GM18858 (cell line): ENCODE data around the gene PUSL1.

Source experiments
- ATAC-seq: cut with Tn5 transposase; IDR thresholded peaks from one replicate; pipeline ENCODE4 v1.9.1; 2021; ENCODE audit not compliant: unreplicated experiment

PUSL1 gene

DNA sequence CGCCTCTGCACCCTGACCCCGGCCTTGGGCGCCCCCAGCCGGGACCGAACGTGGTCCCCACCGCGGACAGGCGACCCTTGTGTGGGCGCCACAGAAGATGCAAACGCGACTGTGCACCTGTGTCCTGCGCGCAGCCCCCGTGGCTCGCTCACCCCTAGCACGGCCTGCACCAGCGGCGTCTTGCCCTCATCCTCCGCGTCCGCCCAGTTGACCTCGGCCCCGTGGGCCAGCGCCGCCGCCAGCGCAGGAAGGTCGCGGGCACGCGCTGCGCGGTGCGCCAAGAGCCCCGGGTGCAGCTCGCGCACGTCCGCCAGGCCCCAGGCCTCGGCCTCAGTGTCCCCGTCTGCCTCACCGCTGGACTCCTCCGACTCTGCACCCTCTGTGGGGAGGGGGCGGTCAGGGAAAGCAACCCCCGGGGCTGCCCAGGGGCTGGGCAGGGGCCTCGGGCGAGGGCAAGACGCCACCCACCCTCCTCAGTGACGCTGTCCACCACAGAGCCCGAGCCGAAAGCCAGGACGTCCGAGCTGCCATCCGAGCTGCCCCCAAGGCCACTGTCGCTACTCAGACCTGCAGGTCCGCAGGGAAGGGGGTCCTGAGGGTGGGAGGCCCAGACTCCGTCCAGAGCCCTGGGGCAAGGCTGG is 14.0 kb upstream of the PUSL1 start:
- no peak for ATAC-seq

DNA sequence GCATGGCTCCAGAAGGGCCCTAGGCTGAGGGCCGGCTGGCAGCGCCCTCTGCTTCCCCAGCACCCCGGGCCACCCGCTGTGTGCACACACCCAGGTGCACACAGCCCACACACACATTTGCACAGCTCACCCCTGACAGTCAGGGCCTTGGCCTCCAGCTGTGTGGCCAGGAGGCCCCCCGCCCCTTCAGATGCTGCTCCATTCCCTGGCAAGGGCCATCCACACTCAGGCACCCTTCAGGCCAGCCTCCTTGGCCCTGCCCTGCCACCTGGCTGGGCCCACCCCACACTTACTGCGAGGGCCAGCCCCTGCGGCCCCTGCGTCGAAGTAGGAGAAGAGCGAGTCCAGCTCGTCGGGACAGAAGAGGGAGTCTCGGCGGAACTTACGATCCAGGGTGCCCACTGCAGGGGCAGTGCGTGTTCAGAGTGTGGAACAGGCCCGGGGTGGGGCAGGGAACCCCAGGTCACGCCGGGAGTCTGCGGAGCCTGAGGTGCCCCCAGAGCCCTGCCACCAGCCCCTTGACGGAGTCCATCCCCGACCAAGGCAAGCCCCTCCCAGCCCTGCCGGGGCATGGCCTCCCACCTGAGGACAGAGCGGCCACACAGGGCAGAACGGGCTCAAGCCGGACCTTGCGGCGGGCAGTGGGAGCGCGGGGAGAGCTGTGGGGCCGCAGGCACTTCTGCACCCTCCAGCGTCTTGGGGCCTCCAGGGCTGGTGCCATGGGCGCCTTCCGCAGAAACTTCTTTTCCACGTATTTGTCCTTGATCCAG is 13.1 kb upstream of the PUSL1 start:
- ATAC-seq, result no peak

DNA sequence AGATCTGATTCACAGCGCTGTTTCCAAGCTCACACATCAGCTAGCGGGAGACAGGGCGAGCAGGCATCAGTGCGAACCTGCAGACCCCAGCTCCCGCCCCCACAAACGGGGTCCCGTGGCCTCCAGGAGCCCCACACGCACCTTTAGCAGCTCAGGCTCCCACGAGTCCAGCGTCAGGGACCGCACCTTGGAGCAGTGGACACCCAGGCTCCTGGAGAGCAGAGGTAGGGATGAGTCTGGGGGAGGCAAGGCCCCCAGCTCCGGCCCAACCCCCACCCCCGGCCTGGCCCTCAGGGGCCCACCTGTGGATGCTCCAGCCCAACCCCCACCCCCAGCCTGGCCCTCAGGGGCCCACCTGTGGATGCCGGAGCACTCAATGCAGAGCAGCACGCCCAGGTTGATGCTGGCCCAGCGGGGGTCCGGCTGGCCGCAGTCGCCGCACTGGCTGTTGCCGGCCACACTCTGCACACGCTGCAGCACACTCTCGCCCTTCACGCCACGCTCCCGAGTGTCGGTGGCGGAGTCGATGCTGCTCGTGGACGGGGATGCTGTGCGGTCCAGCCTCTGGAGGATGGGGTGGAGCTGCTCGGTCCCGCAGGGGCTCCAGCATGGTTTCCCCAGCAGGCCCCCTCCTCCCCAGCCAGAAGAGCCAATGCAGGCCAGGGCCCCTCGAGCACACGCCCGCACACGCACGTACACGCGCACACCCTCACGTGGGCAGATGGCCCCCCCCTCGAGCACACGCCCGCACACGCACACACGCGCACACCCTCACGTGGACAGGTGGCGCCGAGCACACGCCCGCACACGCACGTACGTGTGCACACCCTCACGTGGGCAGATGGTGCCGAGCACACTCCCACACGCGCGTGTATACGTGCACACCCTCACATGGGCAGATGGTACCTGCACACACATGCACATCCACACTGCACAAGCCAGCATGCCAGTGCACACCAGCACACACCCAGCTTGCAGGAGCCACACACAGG is 12.0 kb upstream of the PUSL1 start:
- no peak for ATAC-seq

DNA sequence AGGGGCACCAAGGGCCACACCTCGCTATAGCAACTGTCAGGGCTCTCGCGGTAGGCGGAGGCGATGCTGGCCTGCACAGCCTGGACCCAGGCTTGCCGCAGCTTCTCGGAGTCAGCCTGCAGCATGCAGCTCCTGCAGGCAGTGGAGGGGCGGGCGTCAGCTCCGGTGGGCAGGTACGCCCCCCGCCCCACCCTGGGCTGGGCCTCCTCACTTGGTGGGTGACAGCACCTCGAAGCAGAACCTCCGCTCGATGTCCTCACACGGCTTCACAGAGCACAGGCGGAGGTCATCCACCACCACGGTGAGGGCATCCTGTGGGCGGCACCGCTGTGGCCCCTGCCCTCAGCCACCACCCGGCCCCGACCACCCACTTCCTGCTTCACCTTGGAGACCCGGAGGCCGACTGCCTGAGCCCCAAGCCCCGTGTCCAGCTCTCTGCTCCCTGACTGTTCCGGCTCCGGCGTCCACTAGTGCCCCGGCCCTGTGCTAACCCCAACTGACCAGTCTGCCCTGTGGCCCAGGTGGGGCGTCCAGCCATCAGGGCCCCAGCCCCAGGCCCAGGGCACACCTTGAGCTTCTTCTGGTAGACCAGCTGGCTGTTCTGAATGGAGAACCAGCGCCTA is 10.5 kb upstream of the PUSL1 start:
- ATAC-seq, result no peak

DNA sequence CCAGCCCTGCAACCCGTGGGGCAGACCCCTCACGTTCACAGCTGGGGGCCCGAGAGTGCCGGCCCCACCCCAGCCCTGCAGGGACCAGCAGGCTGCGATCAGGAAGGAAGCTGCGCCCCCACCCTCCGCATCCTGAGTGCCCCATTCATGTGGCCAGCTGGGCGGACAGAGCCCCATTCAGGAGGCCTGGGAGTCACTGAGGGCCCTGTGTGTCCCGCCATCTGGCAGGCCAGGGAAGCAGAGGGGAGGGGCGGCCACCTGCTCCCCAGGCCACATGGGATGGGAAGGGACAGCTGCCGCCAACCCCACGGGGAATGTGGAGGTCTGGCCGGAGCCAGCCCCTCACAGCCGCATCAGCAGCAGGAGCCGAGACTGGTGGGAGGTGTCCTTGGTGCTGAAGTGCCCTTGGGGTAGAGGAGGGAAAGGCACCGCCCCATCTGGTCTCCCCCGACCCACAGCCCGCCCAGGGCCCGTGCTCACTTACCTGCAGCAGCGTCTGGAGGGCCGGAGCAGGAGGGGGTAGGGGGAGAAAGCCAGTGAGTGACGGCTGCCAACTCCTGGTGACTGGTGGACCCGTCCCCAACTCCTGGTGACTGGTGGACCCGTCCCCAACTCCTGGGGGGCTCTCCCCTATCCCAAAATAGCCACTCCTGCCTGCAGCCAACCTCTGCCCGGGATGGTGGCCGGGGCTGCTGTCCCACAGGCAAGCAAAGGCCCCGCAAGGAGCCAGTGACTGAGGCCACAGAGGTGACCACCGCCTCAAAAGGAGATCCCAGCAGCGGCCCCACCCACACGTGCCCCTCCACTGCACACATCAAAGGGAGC is 9.3 kb upstream of the PUSL1 start:
- ATAC-seq, result no peak

DNA sequence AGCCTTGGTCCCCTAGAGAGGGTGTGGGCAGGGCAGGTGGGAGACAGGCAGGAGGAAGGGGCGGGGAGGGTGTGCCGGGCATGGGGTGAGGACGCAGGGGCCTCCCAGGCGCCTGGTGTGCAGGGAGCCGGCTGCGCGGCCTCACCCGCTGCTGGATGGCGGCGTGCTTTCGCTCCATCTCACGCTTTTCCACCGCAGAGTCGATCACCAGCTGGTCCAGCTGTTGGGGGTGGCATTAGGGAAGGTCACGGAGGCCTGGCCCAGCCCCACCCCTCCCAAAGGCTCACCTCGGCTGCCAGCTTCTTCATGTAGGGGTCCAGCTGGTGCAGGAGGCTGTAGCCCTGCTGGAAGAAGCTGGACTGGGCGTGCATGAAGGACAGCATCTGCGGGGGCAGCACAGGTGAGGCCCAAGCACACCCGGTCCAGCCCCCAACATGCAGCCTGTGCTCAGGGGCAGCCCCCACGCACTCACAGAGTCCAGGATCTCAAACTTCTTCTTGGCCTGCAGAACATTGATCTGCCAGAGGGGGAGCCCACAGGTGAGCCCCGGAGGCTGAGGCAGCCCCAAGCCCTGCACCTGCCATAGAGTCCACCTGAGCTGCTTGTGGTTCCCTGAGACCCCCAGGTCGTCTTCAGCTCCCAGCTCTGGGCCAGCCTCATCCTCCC is 8.6 kb upstream of the PUSL1 start:
- ATAC-seq, result no peak

DNA sequence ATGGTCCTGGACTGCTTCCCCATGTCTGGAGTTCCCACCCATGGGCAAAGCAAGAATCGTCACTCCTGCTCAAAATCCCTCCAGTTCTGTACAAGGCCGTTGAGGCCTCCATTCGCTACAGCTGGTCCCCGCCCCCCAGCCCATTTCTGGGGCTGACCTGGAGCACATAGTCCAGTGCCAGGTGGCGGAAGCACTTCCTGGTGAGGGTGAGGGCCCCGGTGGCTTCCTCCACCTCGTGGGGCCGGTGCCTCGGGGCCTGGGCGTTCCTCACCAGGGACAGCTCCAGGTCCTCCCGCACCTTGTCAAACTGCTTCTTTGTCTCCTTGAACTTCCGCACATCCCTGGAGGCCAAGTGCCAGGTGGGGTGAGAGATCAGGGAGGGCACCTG is 8.1 kb upstream of the PUSL1 start:
- no peak for ATAC-seq

DNA sequence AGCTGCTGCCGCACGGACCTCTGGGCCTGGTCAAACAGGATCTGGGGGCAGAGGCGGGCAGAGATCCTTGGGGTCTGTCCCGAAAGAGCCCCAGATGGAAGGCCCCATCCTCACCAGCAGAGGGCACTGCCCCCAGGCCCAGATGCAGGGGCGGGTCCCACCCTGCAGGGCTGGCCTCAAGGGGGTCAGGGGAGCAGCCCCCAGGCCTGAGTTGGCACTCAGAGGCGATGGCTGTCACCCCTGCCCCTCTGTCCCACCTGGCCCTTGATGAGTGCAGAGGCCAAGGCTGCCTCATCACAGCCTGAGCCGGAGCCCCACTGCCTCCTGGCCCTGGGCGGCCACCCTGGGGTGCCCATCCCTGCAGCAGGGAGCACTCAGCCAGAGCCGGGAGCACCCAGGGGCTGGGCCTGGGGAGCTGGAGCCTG is 6.4 kb upstream of the PUSL1 start:
- ATAC-seq, result no peak

DNA sequence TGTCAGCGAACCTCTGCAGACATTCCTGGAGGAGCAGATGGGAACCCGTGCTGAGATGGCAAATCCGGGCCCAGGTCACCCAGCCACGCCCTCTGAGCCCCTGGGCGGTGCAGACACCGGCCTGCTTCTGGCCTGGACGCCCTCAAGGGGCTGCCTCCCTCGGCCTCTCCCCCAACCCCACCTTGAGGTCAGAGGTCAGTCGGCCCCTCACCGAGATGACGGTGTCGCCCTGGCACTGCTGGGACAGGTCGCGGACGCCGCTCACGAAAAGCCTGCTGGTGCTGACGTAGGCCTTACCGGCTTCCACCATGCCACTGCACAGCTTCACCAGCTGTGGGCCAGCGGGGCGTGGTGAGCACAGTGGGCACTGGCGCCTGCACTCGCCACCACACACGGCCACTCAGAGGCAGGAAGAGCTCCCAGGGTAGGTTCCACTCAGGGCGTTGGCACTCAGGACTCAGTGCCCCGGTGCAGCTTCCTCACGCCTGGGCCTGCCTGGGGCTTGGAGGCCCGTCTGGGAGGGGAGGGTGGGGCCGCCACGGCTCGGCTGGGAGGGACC is 5.4 kb upstream of the PUSL1 start:
- ATAC-seq, result no peak

DNA sequence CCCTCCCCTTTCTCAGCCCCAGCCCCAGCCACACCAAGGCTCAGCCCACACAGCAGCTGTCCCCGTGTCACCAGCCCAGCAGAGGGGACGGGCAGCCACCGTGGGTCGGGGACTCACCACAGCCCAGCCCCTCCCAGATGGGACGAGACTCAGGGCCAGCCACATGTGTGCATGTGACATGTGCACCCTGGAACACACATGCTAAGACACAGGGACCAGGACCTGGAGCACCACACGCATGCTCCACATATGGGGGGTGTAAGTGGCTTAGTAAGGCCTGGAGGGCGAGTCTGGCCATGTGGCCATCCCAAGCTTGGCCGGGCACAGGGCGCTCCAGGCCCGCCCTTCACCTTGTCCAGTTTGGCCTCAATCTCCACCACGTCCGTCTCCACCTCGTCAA is 4.7 kb upstream of the PUSL1 start:
- ATAC-seq, result no peak

DNA sequence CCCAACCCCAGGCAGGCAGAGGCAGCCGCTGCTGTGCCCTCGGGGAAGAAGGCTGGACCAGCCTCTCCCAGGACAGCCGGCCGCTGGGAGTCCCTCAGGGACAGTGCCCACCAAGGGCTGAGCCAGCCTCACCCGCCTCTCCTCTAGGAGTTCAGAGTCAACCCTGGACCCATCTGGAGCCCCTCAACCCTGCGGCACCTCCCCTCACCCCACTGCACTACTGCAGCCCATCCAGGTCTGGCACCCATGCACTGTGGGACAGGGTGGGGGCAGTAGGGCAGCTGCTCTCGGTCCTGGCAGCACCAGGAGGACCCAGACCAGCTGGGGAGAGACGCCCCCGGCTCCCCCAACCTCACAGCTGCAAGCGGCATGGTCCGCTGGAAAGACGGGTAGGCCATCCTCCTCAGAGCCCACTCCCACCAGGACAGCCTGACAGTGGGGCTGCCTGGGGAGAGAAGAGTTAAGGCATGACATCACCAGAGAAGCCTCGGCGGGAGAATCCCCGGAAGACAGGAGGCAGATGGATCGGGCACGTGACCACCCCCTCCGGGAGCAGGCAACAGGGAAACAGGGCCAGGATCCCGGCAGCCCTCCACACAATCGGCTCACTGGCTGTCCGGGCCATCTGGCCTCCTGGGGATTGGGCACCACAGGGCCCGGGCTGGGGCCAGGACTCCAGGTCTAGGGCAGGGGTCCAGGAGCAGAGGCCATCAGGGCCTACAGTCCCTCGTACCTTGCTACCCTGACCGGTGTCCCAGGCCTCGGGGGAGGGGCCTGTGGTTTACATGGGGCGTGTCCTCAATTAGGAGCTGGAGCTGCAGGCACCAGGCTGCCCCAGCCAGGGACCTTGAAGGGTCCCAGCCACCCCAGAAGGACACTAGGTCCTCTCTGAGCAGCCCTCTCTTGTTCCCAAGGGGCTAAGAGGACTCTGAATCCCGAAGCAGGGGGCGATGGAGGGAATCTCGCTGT is 3.8 kb upstream of the PUSL1 start:
- ATAC-seq, result no peak

DNA sequence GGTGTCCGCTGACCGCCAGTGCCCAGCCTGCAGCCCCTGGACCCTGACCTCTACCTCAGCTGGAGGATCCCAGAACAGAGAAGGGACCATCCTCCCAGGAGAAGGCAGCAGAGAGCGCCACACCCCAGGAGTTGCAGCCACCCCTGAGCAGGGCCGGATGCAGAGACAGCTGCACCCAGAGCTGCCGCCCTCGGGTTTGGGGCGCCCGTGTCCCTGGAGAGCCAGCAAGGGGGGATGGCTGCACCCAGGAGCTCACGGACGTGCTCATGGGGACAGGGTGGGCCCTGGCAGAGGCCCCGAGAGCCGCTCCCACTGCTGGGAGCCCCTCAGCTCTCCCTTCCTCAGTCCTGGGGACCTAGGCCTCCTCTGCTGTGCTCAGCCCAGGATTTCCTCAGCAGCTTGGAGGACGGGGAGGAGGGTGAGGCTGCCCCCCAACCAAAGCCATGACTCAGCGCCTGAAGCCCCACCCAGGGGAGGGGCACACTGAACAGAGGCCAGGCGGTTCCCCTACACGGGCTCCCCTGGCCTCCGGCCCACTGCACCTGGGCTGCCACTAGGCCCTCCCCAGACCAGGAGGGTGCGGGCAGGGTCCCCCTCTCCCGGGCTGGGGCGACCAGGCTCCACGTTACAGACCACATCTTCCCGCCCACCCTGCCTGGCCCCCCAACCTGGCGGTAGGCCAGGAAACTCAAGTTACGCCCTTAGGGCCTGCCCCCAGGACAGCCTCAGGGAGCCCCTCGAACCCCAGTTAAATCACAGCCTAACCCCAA is 2.9 kb upstream of the PUSL1 start:
- ATAC-seq, result no peak

DNA sequence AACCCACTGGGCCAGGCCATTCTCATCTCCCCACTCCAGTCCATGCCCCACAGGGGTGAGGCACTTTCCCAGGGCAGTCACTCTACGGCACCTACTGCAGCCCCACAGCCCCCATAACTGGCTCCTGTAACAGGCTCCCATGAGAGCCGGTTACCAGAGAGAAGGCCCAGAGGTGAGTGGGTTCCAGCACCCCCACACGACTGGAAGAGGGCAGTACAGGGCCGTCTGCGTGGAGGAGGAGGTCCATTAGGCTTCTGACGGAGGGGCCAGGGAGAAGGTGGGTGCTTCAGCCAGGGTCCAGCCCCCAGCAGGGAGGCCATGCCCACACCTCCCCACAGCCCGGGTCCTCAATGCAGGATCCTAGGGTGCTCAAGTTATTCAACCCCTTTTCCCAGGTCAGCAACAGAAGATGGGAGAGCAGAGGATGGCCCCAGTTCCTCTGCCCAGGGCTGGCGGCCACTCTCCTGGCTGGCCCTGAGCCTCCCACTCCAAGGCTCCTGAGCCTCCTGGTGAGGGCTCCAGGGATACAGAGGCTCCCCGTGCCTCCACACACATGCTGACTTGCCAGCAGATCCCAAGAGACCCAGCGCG is 2.2 kb upstream of the PUSL1 start:
- no peak for ATAC-seq

DNA sequence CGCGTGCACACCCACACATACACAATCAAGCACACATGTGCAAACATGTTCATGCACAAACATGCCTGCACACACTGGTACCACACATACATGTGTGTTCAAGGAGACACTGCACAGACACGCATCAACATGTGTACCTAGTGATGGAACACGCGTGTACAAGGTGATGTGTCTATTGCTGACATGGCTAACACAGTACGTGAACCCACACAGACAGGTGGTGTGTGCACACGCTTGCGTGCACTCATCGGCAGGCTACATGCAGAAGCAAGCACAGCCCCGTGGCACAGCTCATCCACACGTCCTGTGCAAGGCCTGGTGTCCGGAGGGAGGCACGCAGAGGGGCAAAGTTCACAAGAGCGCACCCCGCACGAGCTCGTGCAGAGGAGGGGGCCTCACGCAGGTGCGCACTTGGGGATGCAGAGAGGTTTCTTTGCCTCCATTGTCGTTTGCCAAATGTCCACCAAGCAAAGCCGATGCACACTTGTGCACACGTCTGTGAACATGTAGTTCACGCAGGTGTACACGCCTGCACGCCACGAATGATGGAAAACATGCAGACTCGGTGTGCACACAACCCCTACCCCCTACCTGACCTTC is 1.6 kb upstream of the PUSL1 start:
- ATAC-seq, result no peak

DNA sequence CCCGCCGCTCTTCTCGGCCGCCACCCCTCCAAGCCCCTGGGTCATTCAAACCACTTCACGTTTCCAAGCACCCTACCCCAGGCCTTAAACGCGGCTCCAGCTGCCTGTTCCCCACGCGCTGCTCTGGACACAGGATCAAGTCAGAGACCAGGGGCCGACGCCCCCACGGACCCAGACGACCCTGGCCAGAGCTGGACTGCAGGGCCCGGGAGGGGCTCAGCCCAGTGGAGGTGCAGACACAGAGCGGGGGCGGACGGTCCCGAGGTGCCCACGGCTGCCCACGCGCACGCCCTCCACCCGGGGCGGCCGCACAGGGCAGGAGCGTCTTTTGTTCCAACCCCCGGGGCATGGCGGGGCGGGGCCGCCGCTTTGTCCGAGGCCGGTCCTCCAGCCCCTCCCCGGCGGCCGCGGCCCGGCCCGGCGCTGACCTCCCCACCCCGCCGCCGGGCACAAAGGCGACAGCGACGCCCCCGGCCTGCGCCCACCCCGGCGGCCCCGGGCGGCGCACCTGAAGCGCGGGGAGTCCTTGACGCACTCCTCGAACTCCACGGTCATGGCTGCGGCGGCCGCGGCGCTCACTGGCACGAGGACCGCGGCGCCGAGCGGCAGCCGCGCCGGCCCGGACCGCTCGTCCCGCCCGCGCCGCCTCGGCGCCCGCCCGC is 1.0 kb upstream of the PUSL1 start:
- ATAC-seq, result peak; percentile 13

DNA sequence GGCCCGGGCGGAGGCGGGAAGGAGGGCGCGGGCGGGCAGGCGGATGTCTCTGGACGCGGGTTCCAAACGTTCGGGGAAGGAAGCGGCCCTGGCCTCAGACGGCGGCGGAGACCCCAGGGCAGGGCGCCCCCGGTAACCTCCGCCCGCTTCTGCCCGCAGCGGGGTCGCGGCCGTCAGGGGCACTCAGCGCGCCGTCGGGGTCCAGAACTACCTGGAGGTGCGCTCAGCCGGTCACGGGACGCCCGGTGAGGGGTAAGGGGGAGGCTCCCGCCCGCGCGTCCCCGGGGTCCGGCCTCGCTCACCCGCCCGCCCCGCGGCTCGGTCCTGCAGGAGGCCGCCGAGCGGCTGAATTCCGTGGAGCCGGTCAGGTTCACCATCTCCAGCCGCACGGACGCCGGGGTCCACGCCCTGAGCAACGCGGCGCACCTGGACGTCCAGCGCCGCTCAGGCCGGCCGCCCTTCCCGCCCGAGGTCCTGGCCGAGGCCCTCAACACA is 406 bp downstream of the PUSL1 start:
- ATAC-seq, result no peak
